ENCODE data around the gene PRR19. TPM values are rescaled to one million over a fixed set of nuclear protein-coding genes. Genes with fewer than 3 reads are reported as not detected.

PRR19 gene
- total RNA-seq, 1 donor from 2014 or later, result 1.7 TPM

GRCh38 chr19:42292042-42292960 is 9.6 kb upstream of the PRR19 start:
- no peak for DNase-seq (ENCODE audit: low spot score)

GRCh38 chr19:42292963-42293362 is 9.0 kb upstream of the PRR19 start:
- peak; percentile 91 for DNase-seq (ENCODE audit: low spot score)
- Mint-ChIP-seq H3K9me3 (ENCODE audit: low read depth) (no peaks in the 10 kb centered on the region), H3K36me3 (ENCODE audit: low read depth) (peaks cover 15% of the 10 kb centered on the region), H3K27me3 (ENCODE audit: low read depth) (no peaks in the 10 kb centered on the region), H3K4me3 (ENCODE audit: unreplicated experiment) (no peak overlapping the region), H3K27ac (ENCODE audit: unreplicated experiment) (no peak overlapping the region), H3K4me1 (ENCODE audit: low read depth) (no peaks in the 10 kb centered on the region)
- no peak for TF ChIP-seq CTCF (IDR thresholded peaks at IDR 0.05)

More at GRCh38 chr19:42292042-42292960, 9.6 kb upstream of the PRR19 start:
- H3K4me1 Mint-ChIP-seq (ENCODE audit: low read depth), result no peaks in the 10 kb centered on the region
- H3K36me3 Mint-ChIP-seq (ENCODE audit: low read depth), result peaks cover 15% of the 10 kb centered on the region
- no peaks in the 10 kb centered on the region for H3K27me3 Mint-ChIP-seq (ENCODE audit: low read depth)
- no peak for TF ChIP-seq CTCF (IDR thresholded peaks at IDR 0.05)
- no peak overlapping the region for H3K4me3 Mint-ChIP-seq (ENCODE audit: unreplicated experiment)
- H3K9me3 Mint-ChIP-seq (ENCODE audit: low read depth), result no peaks in the 10 kb centered on the region
- no peak overlapping the region for H3K27ac Mint-ChIP-seq (ENCODE audit: unreplicated experiment)

- peak; percentile 38 for TF ChIP-seq CTCF (IDR thresholded peaks at IDR 0.05)
- DNase-seq (ENCODE audit: low spot score), result peak; percentile 95
- peaks cover 13% of the 10 kb centered on the region for H3K36me3 Mint-ChIP-seq (ENCODE audit: low read depth)
- no peaks in the 10 kb centered on the region for H3K9me3 Mint-ChIP-seq (ENCODE audit: low read depth)
- H3K4me1 Mint-ChIP-seq (ENCODE audit: low read depth), result no peaks in the 10 kb centered on the region
- no peak overlapping the region for H3K27ac Mint-ChIP-seq (ENCODE audit: unreplicated experiment)
- no peaks in the 10 kb centered on the region for H3K27me3 Mint-ChIP-seq (ENCODE audit: low read depth)
- no peak overlapping the region for H3K4me3 Mint-ChIP-seq (ENCODE audit: unreplicated experiment)
Observed at GRCh38 chr19:42293540-42293939, 8.4 kb upstream of the PRR19 start.

GRCh38 chr19:42293948-42294347 is 8.0 kb upstream of the PRR19 start:
- no peak overlapping the region for H3K27ac Mint-ChIP-seq (ENCODE audit: unreplicated experiment)
- no peaks in the 10 kb centered on the region for H3K9me3 Mint-ChIP-seq (ENCODE audit: low read depth)
- TF ChIP-seq CTCF (IDR thresholded peaks at IDR 0.05), result no peak
- H3K4me1 Mint-ChIP-seq (ENCODE audit: low read depth), result no peaks in the 10 kb centered on the region
- H3K4me3 Mint-ChIP-seq (ENCODE audit: unreplicated experiment), result no peak overlapping the region
- no peak for DNase-seq (ENCODE audit: low spot score)
- H3K27me3 Mint-ChIP-seq (ENCODE audit: low read depth), result no peaks in the 10 kb centered on the region
- peaks cover 13% of the 10 kb centered on the region for H3K36me3 Mint-ChIP-seq (ENCODE audit: low read depth)

GRCh38 chr19:42294471-42295137 is 7.3 kb upstream of the PRR19 start:
- TF ChIP-seq CTCF (IDR thresholded peaks at IDR 0.05), result no peak
- no peak overlapping the region for H3K27ac Mint-ChIP-seq (ENCODE audit: unreplicated experiment)

More at GRCh38 chr19:42294471-42295137, 7.3 kb upstream of the PRR19 start:
- Mint-ChIP-seq H3K36me3 (ENCODE audit: low read depth) (peaks cover 11% of the 10 kb centered on the region), H3K4me3 (ENCODE audit: unreplicated experiment) (no peak overlapping the region), H3K4me1 (ENCODE audit: low read depth) (no peaks in the 10 kb centered on the region), H3K27me3 (ENCODE audit: low read depth) (no peaks in the 10 kb centered on the region), H3K9me3 (ENCODE audit: low read depth) (no peaks in the 10 kb centered on the region)
- no peak for DNase-seq (ENCODE audit: low spot score)
